ENCODE results near the gene CHRD.

Gene CHRD

GRCh38 chr3:184381261-184382224 is 1.7 kb downstream of the CHRD start:
- no peak for TF ChIP-seq CTCF (conservative IDR thresholded peaks at IDR 0.05)
- no peak for TF ChIP-seq ZFX (IDR thresholded peaks at IDR 0.05)
- no peak overlapping the region for H3K27ac ChIP-seq

GRCh38 chr3:184382326-184383032 is 2.6 kb downstream of the CHRD start:
- TF ChIP-seq CTCF (conservative IDR thresholded peaks at IDR 0.05) = no peak
- no peak for TF ChIP-seq ZFX (IDR thresholded peaks at IDR 0.05)
- no peak overlapping the region for H3K27ac ChIP-seq

GRCh38 chr3:184383033-184383740 is 3.3 kb downstream of the CHRD start:
- no peak overlapping the region for H3K27ac ChIP-seq
- TF ChIP-seq CTCF (conservative IDR thresholded peaks at IDR 0.05) (no peak), ZFX (IDR thresholded peaks at IDR 0.05) (no peak)

GRCh38 chr3:184384342-184384741 is 4.5 kb downstream of the CHRD start:
- H3K27ac ChIP-seq = no peak overlapping the region
- TF ChIP-seq CTCF (conservative IDR thresholded peaks at IDR 0.05) (no peak), ZFX (IDR thresholded peaks at IDR 0.05) (no peak)

GRCh38 chr3:184384856-184385422 is 5.1 kb downstream of the CHRD start:
- TF ChIP-seq CTCF (conservative IDR thresholded peaks at IDR 0.05) (no peak), ZFX (IDR thresholded peaks at IDR 0.05) (no peak)
- H3K27ac ChIP-seq = no peak overlapping the region

- no peak overlapping the region for H3K27ac ChIP-seq
These were observed 6.4 kb downstream of the CHRD start for GRCh38 chr3:184386047-184386806.

More at GRCh38 chr3:184386047-184386806, 6.4 kb downstream of the CHRD start:
- TF ChIP-seq ZFX (IDR thresholded peaks at IDR 0.05) = no peak
- no peak for TF ChIP-seq CTCF (conservative IDR thresholded peaks at IDR 0.05)
